HepG2 (cell line): Measurements from ENCODE around the gene RIN3. TPM values are rescaled to one million over a fixed set of nuclear protein-coding genes. Genes with fewer than 3 reads are reported as not detected.

Experiments
- ATAC-seq: fragments of 200-7000 bp; cut with Tn5 transposase; 3 replicates; pipeline ENCODE4 v1.9.1; 2020; ENCODE audit warnings: mild to moderate bottlenecking, moderate library complexity
- BruUV-seq: library from RNA; stranded (reverse); fragments of 400-500 nt; replicated peaks from 2 replicates; lab custom pipeline; 2021; lab: Mats Ljungman, UMichigan
- CTCF ChIA-PET: fragments of 300-600 bp; formaldehyde crosslinking; extraction: SDS; loops from one replicate; lab custom pipeline; 2021; ENCODE audit warnings: low total read pairs, inconsistent platforms, low intra/inter-chr PET ratio; lab: Yijun Ruan, JAX
- POLR2A ChIA-PET: fragments of 350-600 bp; sonication (Branson Sonifier 250); formaldehyde crosslinking; loops from one replicate; lab custom pipeline; 2020; ENCODE audit warnings: antibody characterized with exemption, inconsistent platforms; lab: Yijun Ruan, JAX
- DNase-seq: peaks from one replicate; pipeline ENCODE4 v3.0.0-alpha.2; 2015; ENCODE audit warnings: low spot score
- FAIRE-seq: peaks from 3 replicates; lab custom pipeline; 2011; peaks lifted over from hg19 to GRCh38; lab: Jason Lieb, UNC
- H2AFZ ChIP-seq: one replicate; pipeline ENCODE4 v1.6.1; 2011; ENCODE audit warnings: low read length, inconsistent platforms
- H3K27ac ChIP-seq: fragments of 300-600 bp; 3 replicates; pipeline ENCODE4 v1.8.0; 2011; ENCODE audit warnings: mixed run types, mild to moderate bottlenecking, mixed read lengths, low read length, inconsistent platforms; ENCODE audit not compliant: insufficient read depth; ENCODE audit errors: extremely low read length
- H3K27me3 ChIP-seq, 2 experiments: fragments of 200-600 bp in 1 of 2; 2 replicates in 1 of 2; 3 replicates in 1 of 2; pipeline versions ENCODE4 v1.6.0 to v1.8.0; 2011; ENCODE audit warnings: low read length in 2 of 2, mild to moderate bottlenecking in 2 of 2, moderate library complexity in 2 of 2, inconsistent platforms in 1 of 2; ENCODE audit not compliant: insufficient read depth in 2 of 2, control insufficient read depth in 1 of 2
- H3K36me3 ChIP-seq, 2 experiments: fragments of 200-600 bp in 1 of 2; replicated peaks in 1 of 2; 2 replicates in 1 of 2; 3 replicates in 1 of 2; pipeline versions ENCODE4 v1.5.1 to v1.8.0; 2011; ENCODE audit warnings: low read length in 2 of 2, inconsistent platforms in 1 of 2; ENCODE audit not compliant: insufficient read depth in 2 of 2, control insufficient read depth in 1 of 2
- H3K4me1 ChIP-seq: 2 replicates; pipeline ENCODE4 v1.5.1; 2012; ENCODE audit warnings: low read length, inconsistent platforms; ENCODE audit not compliant: insufficient read depth
- H3K4me2 ChIP-seq: 2 replicates; pipeline ENCODE4 v1.6.0; 2011; ENCODE audit warnings: low read depth, low read length, inconsistent platforms
- H3K4me3 ChIP-seq, 3 experiments: fragments of 200-600 bp in 1 of 3; sonication (generic), shearing (Covaris generic) in 1 of 3; replicated peaks in 1 of 3; 2 replicates each; pipeline ENCODE4 v1.5.1; 2011 to 2016; ENCODE audit warnings: low read length in 3 of 3, inconsistent platforms in 2 of 3, low read depth in 2 of 3, mild to moderate bottlenecking in 2 of 3, control low read depth in 1 of 3, mixed read lengths in 1 of 3; ENCODE audit not compliant: insufficient read depth in 1 of 3
- H3K79me2 ChIP-seq: one replicate; pipeline ENCODE4 v1.6.1; 2011; ENCODE audit warnings: low read length, inconsistent platforms; ENCODE audit not compliant: insufficient read depth
- H3K9ac ChIP-seq: 2 replicates; pipeline ENCODE4 v1.6.0; 2011; ENCODE audit warnings: mild to moderate bottlenecking, low read depth, low read length, inconsistent platforms; ENCODE audit not compliant: insufficient read depth
- H3K9me3 ChIP-seq: 2 replicates; pipeline ENCODE4 v1.5.1; 2012; ENCODE audit warnings: mild to moderate bottlenecking, low read length
- H4K20me1 ChIP-seq: 2 replicates; pipeline ENCODE4 v1.6.0; 2011; ENCODE audit warnings: inconsistent platforms, mild to moderate bottlenecking, low read length, moderate library complexity; ENCODE audit not compliant: insufficient read depth
- AHR ChIP-seq: IDR thresholded peaks from 2 replicates; pipeline ENCODE4 v1.6.1; 2018; ENCODE audit warnings: missing genetic modification reagents, missing compliant biosample characterization
- CEBPB ChIP-seq: IDR thresholded peaks from 2 replicates; pipeline ENCODE4 v1.6.1; 2011; ENCODE audit warnings: low read depth, low read length, improper control_type of control experiment, borderline replicate concordance
- FUBP1 ChIP-seq: sonication (generic); formaldehyde crosslinking; IDR thresholded peaks from 2 replicates; pipeline ENCODE4 v1.5.1; 2020; ENCODE audit warnings: missing genetic modification reagents, mild to moderate bottlenecking, borderline replicate concordance
- NCOA5 ChIP-seq: sonication (generic); formaldehyde crosslinking; IDR thresholded peaks from 2 replicates; pipeline ENCODE4 v1.4.0; 2020; ENCODE audit warnings: missing genetic modification reagents
- NFE2L1 ChIP-seq: sonication (generic); formaldehyde crosslinking; IDR thresholded peaks from 2 replicates; pipeline ENCODE4 v1.4.0; 2020; ENCODE audit warnings: missing genetic modification reagents, mild to moderate bottlenecking, borderline replicate concordance
- PLRG1 ChIP-seq: fragments of 450-650 bp; conservative IDR thresholded peaks from 2 replicates; pipeline ENCODE4 v1.6.1; 2016
- POLR2A ChIP-seq, 2 experiments: IDR thresholded peaks; 2 replicates each; pipeline ENCODE4 v1.6.1; 2011; ENCODE audit warnings: low read depth in 2 of 2, low read length in 2 of 2, mild to moderate bottlenecking in 1 of 2, moderate library complexity in 1 of 2; ENCODE audit not compliant: insufficient read depth in 1 of 2
- SP140L ChIP-seq: sonication (generic); formaldehyde crosslinking; IDR thresholded peaks from 2 replicates; pipeline ENCODE4 v1.4.0; 2020; ENCODE audit warnings: missing genetic modification reagents, borderline replicate concordance
- ZEB1 ChIP-seq: IDR thresholded peaks from 2 replicates; pipeline ENCODE4 v1.6.1; 2012; ENCODE audit warnings: mild to moderate bottlenecking, low read depth, inconsistent platforms; ENCODE audit not compliant: insufficient replicate concordance
- ZNF207 ChIP-seq: fragments of 450-650 bp; IDR thresholded peaks from 2 replicates; pipeline ENCODE4 v1.6.1; 2016; ENCODE audit warnings: antibody characterized with exemption, borderline replicate concordance
- ZNF7 ChIP-seq: IDR thresholded peaks from 2 replicates; pipeline ENCODE4 v1.6.1; 2016; ENCODE audit warnings: missing biosample characterization, missing genetic modification reagents
- ZNF740 ChIP-seq: sonication (generic); formaldehyde crosslinking; IDR thresholded peaks from 2 replicates; pipeline ENCODE4 v1.4.0; 2020; ENCODE audit warnings: missing genetic modification reagents
- ZSCAN20 ChIP-seq: sonication (generic); formaldehyde crosslinking; IDR thresholded peaks from 2 replicates; pipeline ENCODE4 v1.4.0; 2020; ENCODE audit warnings: missing genetic modification reagents, mild to moderate bottlenecking, borderline replicate concordance
- in situ Hi-C: cut with HindIII; loops from 2 replicates; pipeline ENCODE4 v1.10.0; 2017; ENCODE audit warnings: low pct_unique_long_range_greater_than_20kb; ENCODE audit not compliant: extremely low pct_ligation_motif_present
- intact Hi-C: fragments of 100-400 bp; cut with micrococcal nuclease; formaldehyde crosslinking; loops from one replicate; pipeline ENCODE4 v1.10.0; 2022; ENCODE audit not compliant: unreplicated experiment
- polyA plus RNA-seq, 8 experiments: library from polyadenylated mRNA; depleted of rRNA in 3 of 8; stranded (reverse) in 7 of 8; unstranded in 1 of 8; fragments of >200 nt; fragmentation: Illumina TruSeq in 4 of 8; extraction: Trizol in 4 of 8; gene quantifications; 2 replicates each; pipeline versions ENCODE4 v1.2.1 to v1.2.3, GENCODE V29; 2011 to 2016; ENCODE audit warnings: low read depth in 4 of 8, missing spikeins in 1 of 8, mixed read lengths in 1 of 8; ENCODE audit not compliant: insufficient read depth in 1 of 8
- total RNA-seq, 5 experiments: library from RNA; depleted of rRNA; stranded (reverse); fragments of >200 nt; fragmentation: Illumina TruSeq; extraction: Trizol; gene quantifications; 2 replicates each; pipeline ENCODE4 v1.2.3, GENCODE V29; 2016; ENCODE audit warnings: low read depth in 1 of 5
- TF ChIP-seq, protein P1 (sequence below): sonication (generic); formaldehyde crosslinking; IDR thresholded peaks from 2 replicates; pipeline ENCODE4 v1.5.0; 2020; ENCODE audit warnings: mild to moderate bottlenecking, missing genetic modification reagents
- TF ChIP-seq, protein P2 (sequence below): sonication (generic); formaldehyde crosslinking; IDR thresholded peaks from 2 replicates; pipeline ENCODE4 v1.5.1; 2020; ENCODE audit warnings: mild to moderate bottlenecking, moderate library complexity, missing genetic modification reagents
- TF ChIP-seq, protein P3 (sequence below): sonication (generic); formaldehyde crosslinking; IDR thresholded peaks from 2 replicates; pipeline ENCODE4 v1.4.0; 2020; ENCODE audit warnings: missing genetic modification reagents, borderline replicate concordance

Gene RIN3
- total and polyA plus RNA-seq, 2 of the 13 experiments (the other 11 are each of a cell fraction or from before 2014, with no cell fraction given) = 2.3 to 3.6 TPM

DNA sequence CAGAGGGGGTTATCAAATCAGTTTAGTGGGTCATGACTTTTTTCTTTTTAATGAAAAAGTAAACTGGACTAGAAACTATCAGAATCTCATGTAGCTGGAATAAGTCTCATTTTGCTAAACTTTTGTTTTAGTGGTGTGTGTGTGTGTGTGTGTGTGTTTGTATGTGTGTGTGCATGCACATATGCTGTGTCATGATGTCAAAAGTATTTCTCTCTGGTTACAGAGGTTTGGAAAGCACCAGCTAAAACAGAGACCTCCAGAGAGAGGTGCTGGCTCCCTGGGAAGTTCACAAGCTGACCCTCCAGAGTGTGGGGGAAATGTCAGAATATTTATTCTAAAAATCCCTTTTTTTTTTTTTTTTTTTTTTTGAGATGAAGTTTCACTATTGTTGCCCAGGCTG is 120.1 kb downstream of the RIN3 start:
- Histone ChIP-seq H3K27me3 (no peaks in the 10 kb centered on the region; a peak in 1 of 5 replicates), H3K4me2 (no peak overlapping the region), H3K9ac (no peak overlapping the region), H3K36me3 (0 out of 5 replicates have a peak, but pooled peaks cover 0 to 3% of the 10 kb centered on the region in 2 experiments), H3K4me1 (no peaks in the 10 kb centered on the region), H2AFZ (no peak overlapping the region), H4K20me1 (no peaks in the 10 kb centered on the region), H3K9me3 (no peaks in the 10 kb centered on the region), H3K79me2 (no peaks in the 10 kb centered on the region), H3K4me3 (no peak overlapping the region), H3K27ac (no peak overlapping the region)
- intact Hi-C loops (no loop called here), in situ Hi-C loops (no loop called here)
- DNase-seq = no peak
- FAIRE-seq = no peak
- ChIA-PET POLR2A (no interaction called here), CTCF (no interaction called here)
- no TSS peak for BruUV-seq
- ATAC-seq = no peak
- TF ChIP-seq FUBP1 (CRISPR knock-in tag) (no peak), POLR2A (IDR thresholded peaks at IDR 0.05; ENCODE audit: insufficient read depth in 1 of 2, low read depth in 2 of 2, low read length in 2 of 2) (no peak), ZEB1 (no peak), CEBPB (no peak), AHR (CRISPR knock-in tag) (no peak), ZNF740 (no peak), NFE2L1 (CRISPR knock-in tag) (no peak), SP140L (no peak), ZNF207 (no peak), ZNF7 (CRISPR knock-in tag) (no peak), NCOA5 (CRISPR knock-in tag) (no peak), PLRG1 (no peak), ZSCAN20 (no peak)
- TF ChIP-seq, protein P1, sequence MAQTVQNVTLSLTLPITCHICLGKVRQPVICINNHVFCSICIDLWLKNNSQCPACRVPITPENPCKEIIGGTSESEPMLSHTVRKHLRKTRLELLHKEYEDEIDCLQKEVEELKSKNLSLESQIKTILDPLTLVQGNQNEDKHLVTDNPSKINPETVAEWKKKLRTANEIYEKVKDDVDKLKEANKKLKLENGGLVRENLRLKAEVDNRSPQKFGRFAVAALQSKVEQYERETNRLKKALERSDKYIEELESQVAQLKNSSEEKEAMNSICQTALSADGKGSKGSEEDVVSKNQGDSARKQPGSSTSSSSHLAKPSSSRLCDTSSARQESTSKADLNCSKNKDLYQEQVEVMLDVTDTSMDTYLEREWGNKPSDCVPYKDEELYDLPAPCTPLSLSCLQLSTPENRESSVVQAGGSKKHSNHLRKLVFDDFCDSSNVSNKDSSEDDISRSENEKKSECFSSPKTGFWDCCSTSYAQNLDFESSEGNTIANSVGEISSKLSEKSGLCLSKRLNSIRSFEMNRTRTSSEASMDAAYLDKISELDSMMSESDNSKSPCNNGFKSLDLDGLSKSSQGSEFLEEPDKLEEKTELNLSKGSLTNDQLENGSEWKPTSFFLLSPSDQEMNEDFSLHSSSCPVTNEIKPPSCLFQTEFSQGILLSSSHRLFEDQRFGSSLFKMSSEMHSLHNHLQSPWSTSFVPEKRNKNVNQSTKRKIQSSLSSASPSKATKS (CRISPR knock-in tag) = no peak
- TF ChIP-seq, protein P2, sequence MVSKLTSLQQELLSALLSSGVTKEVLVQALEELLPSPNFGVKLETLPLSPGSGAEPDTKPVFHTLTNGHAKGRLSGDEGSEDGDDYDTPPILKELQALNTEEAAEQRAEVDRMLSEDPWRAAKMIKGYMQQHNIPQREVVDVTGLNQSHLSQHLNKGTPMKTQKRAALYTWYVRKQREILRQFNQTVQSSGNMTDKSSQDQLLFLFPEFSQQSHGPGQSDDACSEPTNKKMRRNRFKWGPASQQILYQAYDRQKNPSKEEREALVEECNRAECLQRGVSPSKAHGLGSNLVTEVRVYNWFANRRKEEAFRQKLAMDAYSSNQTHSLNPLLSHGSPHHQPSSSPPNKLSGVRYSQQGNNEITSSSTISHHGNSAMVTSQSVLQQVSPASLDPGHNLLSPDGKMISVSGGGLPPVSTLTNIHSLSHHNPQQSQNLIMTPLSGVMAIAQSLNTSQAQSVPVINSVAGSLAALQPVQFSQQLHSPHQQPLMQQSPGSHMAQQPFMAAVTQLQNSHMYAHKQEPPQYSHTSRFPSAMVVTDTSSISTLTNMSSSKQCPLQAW (CRISPR knock-in tag) = no peak
- TF ChIP-seq, protein P3, sequence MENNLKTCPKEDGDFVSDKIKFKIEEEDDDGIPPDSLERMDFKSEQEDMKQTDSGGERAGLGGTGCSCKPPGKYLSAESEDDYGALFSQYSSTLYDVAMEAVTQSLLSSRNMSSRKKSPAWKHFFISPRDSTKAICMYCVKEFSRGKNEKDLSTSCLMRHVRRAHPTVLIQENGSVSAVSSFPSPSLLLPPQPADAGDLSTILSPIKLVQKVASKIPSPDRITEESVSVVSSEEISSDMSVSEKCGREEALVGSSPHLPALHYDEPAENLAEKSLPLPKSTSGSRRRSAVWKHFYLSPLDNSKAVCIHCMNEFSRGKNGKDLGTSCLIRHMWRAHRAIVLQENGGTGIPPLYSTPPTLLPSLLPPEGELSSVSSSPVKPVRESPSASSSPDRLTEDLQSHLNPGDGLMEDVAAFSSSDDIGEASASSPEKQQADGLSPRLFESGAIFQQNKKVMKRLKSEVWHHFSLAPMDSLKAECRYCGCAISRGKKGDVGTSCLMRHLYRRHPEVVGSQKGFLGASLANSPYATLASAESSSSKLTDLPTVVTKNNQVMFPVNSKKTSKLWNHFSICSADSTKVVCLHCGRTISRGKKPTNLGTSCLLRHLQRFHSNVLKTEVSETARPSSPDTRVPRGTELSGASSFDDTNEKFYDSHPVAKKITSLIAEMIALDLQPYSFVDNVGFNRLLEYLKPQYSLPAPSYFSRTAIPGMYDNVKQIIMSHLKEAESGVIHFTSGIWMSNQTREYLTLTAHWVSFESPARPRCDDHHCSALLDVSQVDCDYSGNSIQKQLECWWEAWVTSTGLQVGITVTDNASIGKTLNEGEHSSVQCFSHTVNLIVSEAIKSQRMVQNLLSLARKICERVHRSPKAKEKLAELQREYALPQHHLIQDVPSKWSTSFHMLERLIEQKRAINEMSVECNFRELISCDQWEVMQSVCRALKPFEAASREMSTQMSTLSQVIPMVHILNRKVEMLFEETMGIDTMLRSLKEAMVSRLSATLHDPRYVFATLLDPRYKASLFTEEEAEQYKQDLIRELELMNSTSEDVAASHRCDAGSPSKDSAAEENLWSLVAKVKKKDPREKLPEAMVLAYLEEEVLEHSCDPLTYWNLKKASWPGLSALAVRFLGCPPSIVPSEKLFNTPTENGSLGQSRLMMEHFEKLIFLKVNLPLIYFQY (CRISPR knock-in tag) = no peak
